ENCODE measurements around the gene TMEM220. TPM values are rescaled to one million over a fixed set of nuclear protein-coding genes. Genes with fewer than 3 reads are reported as not detected.

Gene TMEM220
- total RNA-seq, 6 experiments from 2014 or later = 4.0 to 5.1 (median 5.0) TPM

GRCh38 chr17:10775740-10776356, 46.0 kb upstream of the TMEM220 start:
- Mint-ChIP-seq H3K4me1 (ENCODE audit: low read depth) (no peaks in the 10 kb centered on the region), H3K27me3 (ENCODE audit: insufficient read depth) (peaks cover 5% of the 10 kb centered on the region), H3K27ac (no peak overlapping the region), H3K4me3 (no peak overlapping the region), H3K36me3 (ENCODE audit: low read depth) (no peaks in the 10 kb centered on the region), H3K9me3 (peaks cover 17% of the 10 kb centered on the region)
- no peak for DNase-seq
- TF ChIP-seq CTCF (IDR thresholded peaks at IDR 0.05) = no peak

DNA sequence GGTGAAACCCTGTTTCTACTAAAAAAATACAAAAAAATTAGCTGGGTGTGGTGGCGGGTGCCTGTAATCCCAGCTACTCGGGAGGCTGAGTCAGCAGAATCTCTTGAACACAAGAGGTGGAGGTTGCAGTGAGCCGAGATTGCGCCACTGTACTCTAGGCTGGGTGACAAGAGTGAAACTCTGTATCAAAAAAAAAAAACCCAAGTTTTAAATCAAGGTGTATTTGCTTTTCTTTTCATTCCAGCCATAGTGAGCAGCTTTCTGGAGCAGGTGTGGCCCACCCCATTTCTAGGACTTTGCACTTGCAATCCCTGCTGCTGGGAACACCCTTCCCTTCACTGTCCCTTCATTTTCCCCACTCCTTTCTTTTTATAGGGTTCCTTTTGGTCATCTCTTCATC, 45.2 kb upstream of the TMEM220 start:
- H3K4me3 Mint-ChIP-seq = no peak overlapping the region
- H3K36me3 Mint-ChIP-seq (ENCODE audit: low read depth) = no peaks in the 10 kb centered on the region
- H3K9me3 Mint-ChIP-seq = peaks cover 17% of the 10 kb centered on the region
- TF ChIP-seq CTCF (IDR thresholded peaks at IDR 0.05) = no peak
- H3K27ac Mint-ChIP-seq = no peak overlapping the region
- peaks cover 7% of the 10 kb centered on the region; the same call in 1 of the 2 replicates for H3K27me3 Mint-ChIP-seq (ENCODE audit: insufficient read depth)
- no peak for DNase-seq
- H3K4me1 Mint-ChIP-seq (ENCODE audit: low read depth) = no peaks in the 10 kb centered on the region

DNA sequence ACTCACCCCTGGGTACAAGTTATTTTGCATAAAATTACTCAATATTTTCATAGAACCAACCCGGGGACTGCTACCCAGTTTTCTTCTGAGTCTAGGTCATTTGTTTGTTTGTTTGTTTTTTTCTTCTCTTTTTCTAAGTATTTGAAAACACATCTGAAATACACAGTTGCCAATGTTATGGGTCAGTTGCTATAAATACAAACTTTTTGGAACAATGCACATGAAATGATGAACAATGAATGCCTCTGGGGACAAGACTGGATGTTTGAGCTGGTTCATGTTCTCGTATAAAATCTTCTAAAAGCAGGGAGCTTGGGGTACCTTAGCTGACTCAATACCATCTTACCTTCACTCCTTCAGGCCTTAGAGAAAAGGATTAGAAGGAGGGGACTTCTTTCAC, 43.6 kb upstream of the TMEM220 start:
- Mint-ChIP-seq H3K27me3 (ENCODE audit: insufficient read depth) (peaks cover 7% of the 10 kb centered on the region; the same call in 1 of the 2 replicates), H3K27ac (no peak overlapping the region), H3K4me1 (ENCODE audit: low read depth) (no peaks in the 10 kb centered on the region), H3K9me3 (peaks cover 17% of the 10 kb centered on the region), H3K4me3 (no peak overlapping the region), H3K36me3 (ENCODE audit: low read depth) (no peaks in the 10 kb centered on the region)
- no peak for TF ChIP-seq CTCF (IDR thresholded peaks at IDR 0.05)
- no peak for DNase-seq

- peaks cover 7% of the 10 kb centered on the region; the same call in 1 of the 2 replicates for H3K27me3 Mint-ChIP-seq (ENCODE audit: insufficient read depth)
- no peak overlapping the region for H3K4me3 Mint-ChIP-seq
- peak; percentile 83 for TF ChIP-seq CTCF (IDR thresholded peaks at IDR 0.05)
- H3K27ac Mint-ChIP-seq = no peak overlapping the region
- H3K9me3 Mint-ChIP-seq = peaks cover 17% of the 10 kb centered on the region
- H3K36me3 Mint-ChIP-seq (ENCODE audit: low read depth) = no peaks in the 10 kb centered on the region
- DNase-seq = no peak
- no peaks in the 10 kb centered on the region for H3K4me1 Mint-ChIP-seq (ENCODE audit: low read depth)
Measured at GRCh38 chr17:10772425-10773380, 42.9 kb upstream of the TMEM220 start.

GRCh38 chr17:10771148-10771547, 41.3 kb upstream of the TMEM220 start:
- no peaks in the 10 kb centered on the region for H3K36me3 Mint-ChIP-seq (ENCODE audit: low read depth)
- no peak for DNase-seq
- H3K27me3 Mint-ChIP-seq (ENCODE audit: insufficient read depth) = peaks cover 9% of the 10 kb centered on the region; the same call in 1 of the 2 replicates
- peaks cover 18% of the 10 kb centered on the region for H3K9me3 Mint-ChIP-seq
- H3K27ac Mint-ChIP-seq = no peak overlapping the region
- no peak overlapping the region for H3K4me3 Mint-ChIP-seq
- TF ChIP-seq CTCF (IDR thresholded peaks at IDR 0.05) = no peak
- no peaks in the 10 kb centered on the region for H3K4me1 Mint-ChIP-seq (ENCODE audit: low read depth)

Measured in HFFc6 (cell line).